ENCODE data around the gene SPECC1L.
"Not testable (repeated sequence)": the region's sequence is repeated elsewhere in the genome, so short reads cannot be mapped to it uniquely, and the experiment has no call there.

SPECC1L gene

DNA sequence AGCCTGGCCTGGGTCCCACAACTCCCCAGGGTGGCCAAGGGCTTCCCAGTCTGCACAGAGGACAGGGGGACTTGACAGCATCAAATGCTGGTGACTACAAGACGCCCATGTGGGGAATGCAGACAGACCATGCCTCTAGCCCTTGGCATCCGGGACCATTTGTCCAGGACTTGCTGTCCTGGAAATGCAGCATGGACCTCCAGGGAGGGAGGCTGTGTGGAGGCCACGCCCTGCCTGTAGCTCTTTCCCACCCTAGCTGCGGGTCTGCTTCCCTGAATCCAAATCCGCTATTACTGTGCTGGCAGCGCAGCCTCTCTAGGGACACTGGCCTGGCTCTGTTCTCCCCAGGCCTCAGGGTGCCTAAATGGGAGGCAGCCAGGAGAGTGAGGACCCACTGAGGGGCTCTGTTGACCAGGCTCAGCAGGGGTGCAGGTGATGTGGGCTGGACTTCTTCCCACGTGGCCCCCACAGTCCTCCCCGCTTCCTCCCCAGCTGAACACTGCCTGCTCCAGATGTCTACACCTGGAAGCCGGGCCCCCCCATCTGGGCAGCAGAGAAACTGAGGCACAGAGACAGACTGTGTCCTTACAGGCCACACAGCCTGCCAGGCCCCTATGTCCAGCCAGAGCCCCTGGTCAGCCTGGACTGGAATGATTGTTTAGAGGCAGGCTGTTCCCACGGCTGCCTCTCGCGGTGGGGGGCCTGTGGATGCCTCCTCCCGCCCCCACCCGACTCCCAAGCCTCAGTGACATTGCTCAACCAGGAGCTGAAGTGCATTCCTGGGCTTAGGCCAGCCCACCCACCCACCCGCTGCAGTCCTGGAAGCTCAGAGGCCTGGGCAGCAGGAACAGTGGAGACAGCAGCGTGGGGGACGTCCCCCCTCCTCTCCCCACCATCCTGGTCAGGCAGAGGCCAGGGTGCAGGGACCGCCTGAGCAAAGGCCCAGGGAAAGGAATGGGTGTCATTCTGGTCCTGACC is 24.8 kb upstream of the SPECC1L start:
- not testable (repeated sequence) for DNase-seq

DNA sequence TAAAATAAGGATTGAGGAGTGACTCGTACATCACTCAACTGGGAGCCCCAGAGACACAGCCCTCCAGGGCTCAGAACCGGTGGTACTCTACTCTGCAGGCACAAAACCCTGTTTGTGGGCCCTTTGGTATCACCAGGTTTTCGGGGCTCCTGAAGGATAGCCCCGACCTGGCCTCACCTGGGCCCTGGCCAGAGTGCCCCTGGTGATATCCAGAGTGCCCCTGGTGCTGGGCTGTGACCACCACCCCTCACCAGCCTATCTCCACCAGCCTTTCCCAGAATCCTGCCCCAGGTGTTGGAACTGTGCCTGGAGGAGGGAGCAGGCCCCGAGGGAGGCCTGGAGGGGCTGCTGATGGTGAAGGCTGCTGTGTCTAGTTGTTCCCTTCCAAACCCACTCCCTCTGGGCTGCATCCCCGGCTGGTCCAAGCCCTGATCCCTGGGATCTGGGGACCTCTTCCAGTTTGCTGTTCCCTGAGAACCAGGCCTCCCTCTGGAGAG is 23.6 kb upstream of the SPECC1L start:
- DNase-seq, result no peak

DNA sequence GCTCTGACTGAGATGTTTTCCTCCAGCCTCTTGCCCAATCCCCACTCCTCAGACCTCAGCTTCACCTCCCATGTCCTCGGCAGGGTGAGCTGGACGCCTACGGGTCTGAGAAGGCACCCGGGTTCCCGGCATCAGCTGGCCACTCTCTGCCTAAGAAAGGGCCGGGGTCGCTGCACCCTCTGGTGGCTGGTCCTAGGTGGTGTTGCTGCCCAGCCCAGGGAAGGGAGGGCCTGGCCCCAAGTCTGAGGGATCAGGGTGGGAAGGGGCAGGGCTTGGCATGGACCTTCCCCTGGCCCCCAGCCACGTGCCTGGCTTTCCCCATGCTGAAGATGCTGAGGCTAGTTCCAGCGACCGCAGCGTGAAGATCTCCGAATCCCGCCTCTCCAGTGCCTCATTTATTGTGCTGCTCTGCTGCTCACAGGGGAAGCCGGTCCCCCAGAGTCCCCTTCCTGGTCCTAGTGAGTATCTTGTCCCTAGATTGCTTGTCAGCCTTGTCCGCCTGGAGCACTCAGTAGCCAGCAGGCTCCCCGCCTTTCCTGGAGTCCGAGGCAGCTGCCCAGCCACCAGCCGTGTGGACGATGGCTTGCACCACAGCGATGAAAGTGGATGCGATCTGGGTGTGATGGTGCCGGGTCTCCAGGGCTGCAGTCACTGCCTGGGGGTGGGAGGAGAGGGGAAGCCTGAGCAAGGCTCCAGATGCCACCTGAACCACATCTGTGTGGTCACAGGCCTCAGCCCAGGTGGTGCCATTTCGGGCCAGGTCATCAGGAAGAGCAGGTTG is 22.9 kb upstream of the SPECC1L start:
- peak; percentile 21 for DNase-seq

DNA sequence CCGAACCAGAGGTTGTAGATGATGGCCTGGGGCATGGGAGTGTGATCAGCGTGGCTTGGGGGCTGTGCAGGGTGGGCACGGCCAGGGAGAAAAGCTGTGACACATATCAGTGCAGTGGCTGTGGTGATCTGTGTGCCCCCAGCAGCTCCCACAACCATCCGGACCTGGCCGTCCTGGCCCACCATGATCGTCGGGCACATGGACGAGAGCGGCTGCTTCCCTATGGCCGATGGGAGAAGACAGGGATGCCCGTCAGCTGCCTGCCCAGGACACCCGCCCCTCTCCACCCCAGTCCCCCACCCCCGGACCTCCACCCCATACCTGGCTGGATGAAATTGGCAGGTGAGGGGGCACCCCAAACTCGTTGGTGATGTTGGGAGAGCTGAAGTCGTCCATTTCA is 22.0 kb upstream of the SPECC1L start:
- DNase-seq, result not testable (repeated sequence)

DNA sequence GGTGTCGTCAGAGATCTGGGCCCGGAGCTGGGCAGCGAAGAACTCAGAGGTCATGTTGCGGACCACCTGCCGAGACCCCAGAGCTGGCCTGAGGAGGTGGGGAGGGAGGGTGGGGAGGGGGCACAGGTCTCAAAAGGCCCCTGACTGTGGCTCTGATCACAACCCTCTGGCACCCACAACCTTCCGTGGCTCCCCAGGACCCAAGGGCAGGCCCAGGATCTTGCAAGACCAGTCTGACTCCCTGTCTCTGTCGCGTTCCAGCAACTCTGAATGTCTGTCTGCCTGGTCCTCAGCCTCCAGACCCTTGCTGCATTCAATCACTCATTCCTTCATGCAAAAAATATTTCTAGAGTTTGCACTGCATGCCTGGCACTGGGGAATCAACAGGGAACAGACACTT is 21.2 kb upstream of the SPECC1L start:
- DNase-seq, result not testable (repeated sequence)

DNA sequence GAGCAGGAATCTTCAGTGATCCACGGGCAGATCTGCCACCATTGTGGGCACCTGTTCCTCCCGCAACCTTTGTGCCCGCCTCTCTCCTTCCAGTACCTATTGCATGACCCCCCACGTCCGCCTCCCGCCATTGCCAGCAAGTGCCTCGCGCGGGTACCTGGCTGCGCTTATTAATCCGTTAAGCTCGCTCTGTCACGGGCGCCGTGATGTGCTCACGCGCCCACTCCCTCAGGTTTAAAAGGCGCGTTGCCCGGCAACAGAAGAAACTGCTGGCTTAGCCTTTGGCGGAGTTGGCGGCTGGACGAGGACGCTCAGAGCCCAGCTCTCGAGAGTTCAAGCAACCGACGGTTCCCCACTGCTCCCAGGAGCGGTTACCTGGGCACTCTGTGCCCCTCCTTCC is 19.3 kb upstream of the SPECC1L start:
- DNase-seq, result not testable (repeated sequence)

DNA sequence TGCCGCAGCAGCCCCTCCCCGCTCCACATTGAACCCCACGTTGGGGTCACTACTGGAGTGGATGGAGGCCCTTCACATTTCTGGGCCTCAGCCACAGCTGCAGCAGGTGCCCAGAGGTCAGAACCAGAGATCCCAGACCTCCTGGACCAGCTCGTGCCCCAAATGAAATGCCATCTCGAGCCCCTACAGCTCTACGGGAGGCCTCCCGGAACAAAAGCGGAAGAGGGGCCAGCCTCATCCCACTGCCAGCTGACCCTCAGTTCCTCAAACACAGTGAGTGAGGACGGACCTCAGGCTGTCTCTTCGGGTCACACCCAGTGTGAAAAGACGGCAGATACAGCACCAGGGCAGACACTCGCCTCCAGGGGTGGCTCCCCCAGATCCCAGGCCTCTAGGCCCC is 17.5 kb upstream of the SPECC1L start:
- DNase-seq, result not testable (repeated sequence)

DNA sequence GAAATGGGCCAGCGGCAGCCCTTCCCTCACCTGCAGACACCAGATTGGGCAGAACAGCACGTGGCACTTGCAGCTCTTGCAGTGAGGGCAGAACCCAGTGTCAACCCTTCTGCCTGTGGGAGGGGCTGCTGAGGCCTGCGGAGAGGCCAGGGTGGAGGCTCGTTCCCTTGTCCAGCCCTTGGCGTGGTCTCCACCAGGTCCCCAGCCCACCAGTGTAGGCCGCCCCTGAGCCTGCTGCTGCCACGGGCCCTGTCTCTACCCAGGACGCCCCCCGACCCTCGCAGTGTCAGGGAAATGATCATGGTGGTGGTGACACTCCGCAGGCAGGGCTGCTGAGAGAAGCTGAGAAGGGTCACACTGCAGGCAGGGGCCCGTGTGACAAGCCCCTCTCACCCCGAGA is 14.5 kb upstream of the SPECC1L start:
- not testable (repeated sequence) for DNase-seq

DNA sequence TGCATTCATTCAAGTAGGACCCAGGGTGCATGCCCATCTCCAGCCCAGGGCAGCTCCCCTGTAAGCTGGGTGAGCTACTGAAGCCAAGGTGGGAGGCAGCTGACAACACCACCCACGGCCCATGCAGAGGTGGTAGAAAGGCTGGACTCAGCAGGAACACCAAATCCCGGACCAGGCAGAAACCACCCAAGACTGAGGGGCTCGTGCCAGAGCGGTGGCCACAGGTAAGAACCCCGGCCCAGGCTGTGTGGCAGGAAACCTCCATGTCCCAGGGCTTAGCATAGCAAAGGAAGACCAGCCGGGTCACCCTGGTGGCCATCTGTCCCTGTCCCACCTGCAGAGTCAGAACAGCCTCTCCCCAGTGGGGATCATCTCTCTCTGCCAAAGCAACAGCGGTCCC is 13.9 kb upstream of the SPECC1L start:
- not testable (repeated sequence) for DNase-seq

DNA sequence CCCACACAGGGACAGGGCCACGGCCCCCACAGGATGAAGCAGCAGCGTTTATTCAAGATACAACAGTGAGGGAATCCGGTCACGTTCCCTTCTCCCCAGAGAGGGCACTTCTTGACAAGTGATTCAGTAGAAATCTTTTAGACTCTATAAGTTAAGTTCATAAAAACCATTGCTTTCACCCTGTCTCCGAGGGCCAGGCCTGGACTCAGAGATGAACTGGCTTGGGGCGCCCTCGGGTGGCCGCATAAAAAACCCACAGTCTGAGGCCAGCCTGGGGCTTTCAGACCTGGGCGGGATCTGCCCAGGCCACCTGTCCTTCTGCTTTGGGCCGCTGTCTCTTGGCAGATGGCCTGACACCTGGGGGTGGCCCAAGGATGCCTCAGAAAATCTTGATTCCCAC is 11.2 kb upstream of the SPECC1L start:
- DNase-seq, result peak; percentile 56

DNA sequence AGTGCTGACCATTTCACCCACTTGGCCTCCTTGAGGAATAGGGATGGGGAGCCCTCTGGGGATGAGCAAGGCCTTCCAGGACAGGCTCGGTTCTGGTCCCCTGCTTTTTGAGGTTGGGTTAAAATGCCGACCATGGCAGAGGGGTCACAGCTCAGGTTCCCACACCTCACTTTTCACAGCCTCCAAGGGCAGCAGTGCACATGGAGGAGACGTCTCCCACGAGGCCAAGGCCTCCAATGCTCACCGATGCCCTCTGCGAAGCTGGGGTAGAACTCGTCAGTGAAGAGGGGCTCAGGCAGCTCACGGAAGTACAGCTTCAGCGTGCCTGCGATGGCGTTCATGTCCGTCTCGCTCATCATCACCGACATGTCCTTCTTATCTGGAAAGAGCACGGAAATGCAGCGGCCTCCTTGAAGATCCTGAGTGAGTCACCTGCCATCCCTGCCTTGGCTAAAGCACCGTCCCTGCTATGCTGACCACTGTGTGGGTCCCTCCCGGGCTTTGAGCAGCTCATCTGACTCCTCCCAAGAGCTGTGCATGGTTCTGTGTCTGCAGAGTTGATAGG is 8.4 kb upstream of the SPECC1L start:
- DNase-seq, result not testable (repeated sequence)

DNA sequence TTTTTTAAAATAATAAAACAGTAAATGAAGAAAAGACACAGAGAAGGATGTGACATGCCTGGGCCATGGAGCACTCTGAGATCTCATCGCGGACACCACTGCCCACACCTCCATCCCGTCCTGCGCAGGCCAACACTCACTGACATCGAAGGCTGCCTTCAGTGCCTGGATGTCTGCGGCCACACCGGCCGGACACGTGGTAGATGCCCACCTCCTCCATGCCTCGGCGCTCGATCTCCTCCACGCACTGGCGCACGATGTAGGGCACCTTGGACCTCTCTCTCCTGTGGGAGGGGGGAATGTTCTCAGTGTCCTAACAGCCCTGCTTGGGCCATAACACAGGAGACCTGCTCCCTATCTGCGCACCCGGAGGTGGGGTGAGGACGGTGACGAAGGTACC is 7.2 kb upstream of the SPECC1L start:
- DNase-seq, result not testable (repeated sequence)

DNA sequence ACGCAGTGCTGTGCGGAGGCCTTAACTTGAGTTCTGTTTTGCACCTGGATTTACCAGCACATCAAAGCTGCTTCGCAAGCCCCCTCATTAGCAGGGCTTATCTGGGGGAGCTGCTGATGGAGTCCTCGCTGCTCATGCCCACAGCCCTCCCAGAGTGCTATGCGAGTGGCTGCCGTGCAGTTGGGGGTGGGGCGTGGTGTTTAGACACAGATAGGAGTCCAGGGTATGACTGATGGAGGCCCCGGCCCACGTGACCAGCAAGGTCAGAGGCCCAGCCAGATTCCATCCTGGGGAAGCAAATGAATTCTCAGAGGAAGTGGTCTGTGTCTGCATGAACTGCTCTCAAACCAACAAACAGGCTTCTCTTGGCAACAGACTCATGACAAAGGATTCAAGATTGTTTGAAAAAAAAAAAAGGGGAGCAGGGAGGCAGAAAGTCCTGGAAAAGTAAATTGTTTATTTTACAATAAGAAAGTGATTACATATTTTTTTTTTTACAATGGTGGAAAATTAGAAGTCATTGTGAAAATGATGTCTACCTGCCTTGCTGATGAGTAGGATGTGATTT is 6.2 kb upstream of the SPECC1L start:
- not testable (repeated sequence) for DNase-seq

DNA sequence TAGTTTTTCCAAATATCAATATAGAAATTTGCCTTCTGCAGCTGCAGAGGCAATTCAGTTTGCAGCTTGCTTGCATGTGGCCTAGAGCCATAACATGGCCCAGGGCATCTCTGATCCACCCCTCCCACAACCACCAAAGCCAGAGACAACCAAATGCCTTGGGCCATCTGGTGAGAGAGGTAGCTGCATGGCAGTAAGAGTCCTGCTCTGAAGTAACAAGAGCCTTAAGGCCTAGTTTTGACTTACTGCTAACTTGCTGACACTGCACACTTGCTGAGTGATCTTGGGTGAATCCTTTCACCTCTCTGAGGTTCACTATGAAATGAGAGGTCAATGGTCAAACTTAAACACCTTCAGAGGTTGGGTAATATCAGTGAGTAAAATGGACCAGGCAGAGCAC is 4.9 kb upstream of the SPECC1L start:
- no peak for DNase-seq

DNA sequence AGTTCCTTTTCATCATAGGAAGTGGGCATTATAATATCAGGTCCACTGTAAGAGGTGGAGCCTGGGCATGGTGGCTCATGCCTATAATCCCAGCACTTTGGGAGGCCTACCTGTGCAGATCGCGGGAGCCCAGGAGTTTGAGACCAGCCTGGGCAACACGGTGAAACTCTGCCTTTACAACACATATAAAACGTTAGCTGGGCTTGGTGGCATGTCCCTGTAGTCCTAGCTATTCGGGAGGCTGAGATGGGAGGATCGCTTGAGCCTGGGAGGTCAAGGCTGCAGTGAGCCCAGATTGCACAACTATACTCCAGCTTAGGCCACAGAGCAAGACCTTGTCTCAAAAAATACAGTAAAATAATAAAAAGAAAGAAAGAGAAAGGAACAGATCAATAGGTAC is 4.1 kb upstream of the SPECC1L start:
- not testable (repeated sequence) for DNase-seq

DNA sequence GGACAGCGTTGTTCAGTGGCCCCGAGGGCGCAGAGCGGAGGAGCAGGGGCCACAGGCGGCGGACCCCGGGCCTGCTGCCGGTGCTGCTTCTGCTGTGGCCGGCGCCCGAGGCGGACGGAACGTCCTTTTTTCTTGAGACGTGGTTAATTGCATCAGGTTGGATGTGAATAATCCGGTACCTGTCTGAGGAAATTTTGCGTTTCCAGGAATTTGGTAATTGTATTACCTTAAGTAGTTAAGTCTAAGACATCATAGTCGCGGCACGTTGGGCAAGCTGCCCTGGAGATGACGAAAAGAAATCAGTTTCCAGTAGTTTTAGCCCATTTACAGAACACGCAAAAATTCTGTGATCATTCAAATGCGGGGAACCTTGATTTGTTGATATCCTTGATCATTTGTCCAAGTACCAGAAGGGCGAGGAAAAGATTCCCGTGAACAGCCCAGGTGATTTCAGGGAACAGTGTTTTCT is 789 bp downstream of the SPECC1L start:
- no peak for DNase-seq

DNA sequence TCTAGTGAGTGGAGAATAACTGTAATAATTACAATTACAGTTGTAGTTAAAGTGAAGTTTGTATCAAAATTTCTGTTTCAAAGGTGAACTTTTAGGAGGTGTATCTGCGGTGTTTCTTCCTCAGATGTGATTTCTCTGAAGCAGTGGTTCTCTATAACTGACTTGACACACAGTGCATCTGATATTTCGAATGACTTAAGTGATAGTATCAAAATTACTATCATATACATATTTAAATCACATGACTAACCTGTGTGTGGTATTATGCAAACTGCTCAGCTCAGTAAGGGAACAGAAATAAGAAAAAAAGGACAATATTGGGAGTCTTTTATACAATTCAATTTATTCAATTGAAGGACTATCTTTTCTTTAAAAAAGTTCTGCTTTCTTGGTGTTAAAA is 2.4 kb downstream of the SPECC1L start:
- DNase-seq, result not testable (repeated sequence)

DNA sequence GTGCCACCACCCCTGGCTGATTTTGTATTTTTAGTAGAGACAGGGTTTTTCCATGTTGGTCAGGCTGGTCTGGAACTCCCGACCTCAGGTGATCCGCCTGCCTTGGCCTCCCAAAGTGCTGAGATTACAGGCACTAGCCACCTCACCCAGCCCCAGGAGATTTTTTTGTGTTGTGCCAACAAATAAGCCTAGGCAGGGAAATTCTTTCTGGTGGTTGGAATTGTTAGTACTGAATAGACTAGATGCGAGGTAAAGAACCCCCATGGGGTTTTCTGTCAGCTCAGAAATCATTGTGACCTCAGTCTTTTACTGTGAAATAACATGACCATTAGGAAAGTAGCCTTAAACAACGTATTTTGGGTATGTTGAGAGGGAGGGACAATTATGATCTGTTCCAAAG is 3.3 kb downstream of the SPECC1L start:
- not testable (repeated sequence) for DNase-seq

DNA sequence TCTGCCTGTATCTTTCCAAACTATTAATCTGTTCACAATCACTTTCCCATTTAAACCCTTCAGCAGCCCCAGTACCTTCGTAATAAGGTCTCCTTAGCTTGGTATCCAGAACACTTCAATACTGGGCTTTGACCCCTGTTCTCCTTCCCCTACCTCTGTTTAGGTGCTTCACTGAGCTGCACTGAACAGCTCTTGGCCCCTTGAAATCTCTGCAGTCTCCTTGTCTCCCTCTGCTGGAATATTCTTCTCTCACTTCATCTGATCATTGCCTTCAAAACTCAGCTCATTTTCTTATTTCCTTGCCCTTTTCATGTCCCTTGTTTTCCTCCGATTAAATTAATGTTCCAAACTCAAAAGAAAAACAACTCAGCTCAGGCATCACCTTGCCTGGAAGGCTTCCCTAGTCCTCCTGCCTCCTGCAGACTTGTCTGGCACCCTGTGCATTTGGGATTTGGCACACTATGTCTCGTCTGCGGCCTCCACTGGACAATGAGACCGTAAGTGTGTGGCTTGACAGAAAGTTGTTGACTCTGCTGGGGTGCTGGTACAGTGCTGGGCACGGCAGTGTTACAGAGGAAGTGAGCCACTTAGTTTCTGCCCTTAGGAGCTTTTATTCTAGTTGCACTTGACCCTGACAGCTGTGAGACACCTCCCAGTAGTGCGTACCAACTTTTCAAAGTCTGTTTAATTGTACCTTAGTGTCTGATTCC is 4.2 kb downstream of the SPECC1L start:
- not testable (repeated sequence) for DNase-seq

DNA sequence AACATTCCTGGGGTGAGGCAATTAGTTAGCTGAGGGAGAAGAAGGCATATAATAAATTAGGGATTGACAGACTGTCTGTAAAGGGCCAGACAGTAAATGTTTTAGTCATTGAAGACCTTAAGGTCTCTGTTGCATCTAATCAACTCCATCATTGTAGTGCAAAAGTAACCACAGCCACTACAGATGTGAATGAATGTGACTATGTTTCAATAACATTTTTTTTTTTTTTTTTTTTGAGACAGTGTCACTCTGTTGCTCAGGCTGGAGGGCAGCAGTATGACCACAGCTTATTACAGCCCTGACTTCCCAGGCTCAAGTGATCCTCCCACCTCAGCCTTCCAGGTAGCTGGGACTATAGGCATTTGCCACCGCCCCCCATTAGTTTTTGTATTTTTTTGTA is 9.7 kb downstream of the SPECC1L start:
- not testable (repeated sequence) for DNase-seq

DNA sequence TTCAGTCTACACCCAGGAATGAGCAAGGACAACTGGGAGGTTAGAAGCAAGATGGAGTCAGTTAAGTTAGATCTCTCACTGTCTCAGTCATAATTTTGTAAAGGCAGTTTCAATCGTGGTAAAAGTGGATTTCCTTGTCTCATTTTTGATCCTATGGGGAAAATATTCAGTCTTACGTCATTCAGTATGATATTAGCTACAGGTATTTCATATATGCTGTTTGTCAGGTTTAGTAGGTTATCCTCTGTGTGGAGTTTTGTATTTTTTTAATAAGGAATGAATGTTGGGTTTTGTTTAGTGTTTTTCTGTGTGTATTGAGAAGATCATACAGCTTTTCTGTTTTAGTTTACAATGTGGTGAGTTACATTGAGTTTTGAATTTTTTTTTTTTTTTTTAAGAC is 11.8 kb downstream of the SPECC1L start:
- DNase-seq, result no peak

DNA sequence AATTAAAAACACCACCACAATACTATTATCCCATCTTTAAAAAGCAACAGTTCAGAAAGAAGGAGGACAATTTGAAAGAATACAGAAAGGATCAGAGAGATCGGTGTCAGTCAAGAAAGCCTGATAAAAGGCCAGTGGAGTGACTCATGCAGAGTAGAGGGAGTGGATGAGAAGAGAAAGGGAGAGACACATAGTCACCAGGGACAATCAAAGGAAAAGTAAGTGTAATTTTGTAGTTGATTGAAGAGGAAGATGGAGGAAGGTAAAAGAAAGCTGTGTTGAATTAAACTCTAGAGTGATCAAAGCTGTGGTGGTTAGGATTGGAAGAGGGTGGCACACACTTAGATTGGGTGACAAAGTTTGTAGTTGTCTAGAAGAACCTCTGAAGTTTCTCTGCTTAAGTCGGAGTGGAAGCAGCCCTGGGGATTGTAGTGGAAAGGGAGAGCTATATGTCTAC is 14.1 kb downstream of the SPECC1L start:
- DNase-seq, result no peak

Measured in CD4-positive, alpha-beta T cell treated with Interleukin-4 for 4 hours (primary cell).